ENCODE results near the gene FAM13B. TPM values are rescaled to one million over a fixed set of nuclear protein-coding genes. Genes with fewer than 3 reads are reported as not detected.
A peak's percentile ranks its signal among the peaks of the same experiment; 100 is the strongest.

FAM13B gene
- polyA plus RNA-seq, 3 donors: 11.5 to 17.0 (median 12.9) TPM

- H2AFZ ChIP-seq (ENCODE audit: insufficient read depth, low read depth, low read length, poor library complexity, severe bottlenecking): no peak overlapping the region
- H3K4me1 Mint-ChIP-seq: no peaks in the 10 kb centered on the region
- no peaks in the 10 kb centered on the region for H3K27me3 ChIP-seq (ENCODE audit: control insufficient read depth in 2 of 2, insufficient read depth in 2 of 2, low read length in 2 of 2)
- intact Hi-C loops (cut with micrococcal nuclease): no loop called here
- peaks cover 69 to 94% of the 10 kb centered on the region in 2 donors for H3K36me3 ChIP-seq (replicated peaks in 1 of 2; ENCODE audit: control insufficient read depth in 1 of 2, insufficient read depth in 2 of 2, low read length in 2 of 2)
- H3K36me3 Mint-ChIP-seq: peaks cover 60 to 67% of the 10 kb centered on the region in 2 donors
- no peak overlapping the region for H3K4me3 Mint-ChIP-seq
- H3K79me2 ChIP-seq (ENCODE audit: insufficient read depth, low read length): no peaks in the 10 kb centered on the region
- no peak overlapping the region for H3K4me3 ChIP-seq (replicated peaks in 1 of 3; ENCODE audit: low read depth in 2 of 3, low read length in 3 of 3)
- no peak overlapping the region for H3K4me2 ChIP-seq (replicated peaks; ENCODE audit: extremely low read depth, low read length, poor library complexity, severe bottlenecking)
- DNase-seq: no peak
- peaks cover 16% of the 10 kb centered on the region for H4K20me1 ChIP-seq (ENCODE audit: insufficient read depth, low read length)
- H3K9me3 ChIP-seq (replicated peaks in 1 of 2; ENCODE audit: control insufficient read depth in 1 of 2, insufficient read depth in 1 of 2, low read length in 2 of 2): no peaks in the 10 kb centered on the region
- no peak overlapping the region for H3K9ac ChIP-seq (ENCODE audit: insufficient read depth, low read length, poor library complexity, severe bottlenecking)
- H3K27ac Mint-ChIP-seq: no peak overlapping the region
- no peaks in the 10 kb centered on the region for H3K27me3 Mint-ChIP-seq (ENCODE audit: low read depth in 3 of 3)
- no CpG with 5 or more reads among the region's 4 CpGs for WGBS (ENCODE audit: insufficient coverage)
- no peaks in the 10 kb centered on the region for H3K9me3 Mint-ChIP-seq
- no peak for TF ChIP-seq CTCF (IDR thresholded peaks at IDR 0.05)
- H3K27ac ChIP-seq (ENCODE audit: low read depth in 1 of 2, low read length in 2 of 2): no peak overlapping the region
- H3K4me1 ChIP-seq (ENCODE audit: control insufficient read depth in 1 of 2, insufficient read depth in 2 of 2, low read length in 2 of 2): no peaks in the 10 kb centered on the region
Observed at GRCh38 chr5:137959488-137959887, 73.4 kb downstream of the FAM13B start.

- Histone ChIP-seq H3K4me3 (replicated peaks in 1 of 3; ENCODE audit: low read depth in 2 of 3, low read length in 3 of 3) (no peak overlapping the region), H3K79me2 (ENCODE audit: insufficient read depth, low read length) (no peaks in the 10 kb centered on the region), H3K4me1 (ENCODE audit: control insufficient read depth in 1 of 2, insufficient read depth in 2 of 2, low read length in 2 of 2) (no peaks in the 10 kb centered on the region), H4K20me1 (ENCODE audit: insufficient read depth, low read length) (peaks cover 8% of the 10 kb centered on the region), H3K4me2 (replicated peaks; ENCODE audit: extremely low read depth, low read length, poor library complexity, severe bottlenecking) (no peak overlapping the region), H3K27me3 (ENCODE audit: control insufficient read depth in 2 of 2, insufficient read depth in 2 of 2, low read length in 2 of 2) (no peaks in the 10 kb centered on the region), H3K36me3 (replicated peaks in 1 of 2; ENCODE audit: control insufficient read depth in 1 of 2, insufficient read depth in 2 of 2, low read length in 2 of 2) (peaks cover 75 to 95% of the 10 kb centered on the region in 2 donors), H3K9ac (ENCODE audit: insufficient read depth, low read length, poor library complexity, severe bottlenecking) (no peak overlapping the region), H2AFZ (ENCODE audit: insufficient read depth, low read depth, low read length, poor library complexity, severe bottlenecking) (no peak overlapping the region), H3K9me3 (replicated peaks in 1 of 2; ENCODE audit: control insufficient read depth in 1 of 2, insufficient read depth in 1 of 2, low read length in 2 of 2) (no peaks in the 10 kb centered on the region), H3K27ac (ENCODE audit: low read depth in 1 of 2, low read length in 2 of 2) (no peak overlapping the region)
- 63% methylated on average over 1 of the region's 1 CpG for whole genome bisulfite sequencing (ENCODE audit: insufficient coverage)
- H3K27ac Mint-ChIP-seq: peak overlapping the region in 1 of 7 donors; percentile 33
- H3K36me3 Mint-ChIP-seq: peaks cover 70 to 78% of the 10 kb centered on the region in 2 donors
- intact Hi-C loops (cut with micrococcal nuclease): no loop called here
- TF ChIP-seq CTCF (IDR thresholded peaks at IDR 0.05): no peak
- no peak for DNase-seq
- H3K4me1 Mint-ChIP-seq: no peaks in the 10 kb centered on the region
- no peak overlapping the region for H3K4me3 Mint-ChIP-seq
- no peaks in the 10 kb centered on the region for H3K27me3 Mint-ChIP-seq (ENCODE audit: low read depth in 3 of 3)
- no peaks in the 10 kb centered on the region for H3K9me3 Mint-ChIP-seq
Observed at GRCh38 chr5:137957948-137958347, 74.9 kb downstream of the FAM13B start.
